Measurements from ENCODE around the gene CARD10.

Gene CARD10

GRCh38 chr22:37442537-37442936, 76.7 kb downstream of the CARD10 start:
- H3K36me3 ChIP-seq (ENCODE audit: control insufficient read depth, insufficient read depth, low read length): no peaks in the 10 kb centered on the region
- peaks cover 9% of the 10 kb centered on the region for H3K9me3 ChIP-seq (ENCODE audit: control insufficient read depth, low read length)
- 91% methylated on average over 1 to 2 of the region's 2 CpGs for WGBS, 2 experiments (ENCODE audit: insufficient coverage in 2 of 2)
- no peak overlapping the region for H3K27ac ChIP-seq (ENCODE audit: low read depth, low read length, severe bottlenecking)
- H3K4me3 ChIP-seq (ENCODE audit: extremely low read depth, insufficient read depth, low read length, poor library complexity, severe bottlenecking): no peak overlapping the region
- no peaks in the 10 kb centered on the region for H3K4me1 ChIP-seq (ENCODE audit: control insufficient read depth, insufficient read depth, low read length, poor library complexity, severe bottlenecking)

DNA sequence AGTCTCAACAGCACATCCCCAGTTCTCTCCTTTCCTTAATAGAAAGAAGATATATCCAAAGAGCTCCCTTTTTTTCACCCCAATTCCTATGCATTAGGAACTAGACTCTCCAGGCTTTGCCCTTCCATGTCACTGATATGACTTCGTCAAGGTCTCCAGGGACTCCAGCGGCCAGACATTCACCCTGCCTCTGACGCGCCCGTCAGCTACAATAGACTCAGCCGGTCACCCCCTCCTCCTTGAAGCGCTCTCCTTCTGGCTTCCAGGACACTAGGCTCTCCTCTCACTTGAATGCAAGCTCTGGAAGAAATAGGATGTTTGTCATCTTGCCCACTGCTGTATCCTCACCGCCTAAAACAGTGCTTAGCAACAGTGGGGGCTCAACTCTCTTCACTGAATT, 77.1 kb downstream of the CARD10 start:
- H3K9me3 ChIP-seq (ENCODE audit: control insufficient read depth, low read length): peaks cover 9% of the 10 kb centered on the region
- no peak overlapping the region for H3K27ac ChIP-seq (ENCODE audit: low read depth, low read length, severe bottlenecking)
- H3K4me1 ChIP-seq (ENCODE audit: control insufficient read depth, insufficient read depth, low read length, poor library complexity, severe bottlenecking): no peaks in the 10 kb centered on the region
- no peaks in the 10 kb centered on the region for H3K36me3 ChIP-seq (ENCODE audit: control insufficient read depth, insufficient read depth, low read length)
- WGBS, 2 experiments (ENCODE audit: insufficient coverage in 2 of 2): 86 to 98% methylated on average over 6 of the region's 8 CpGs
- H3K4me3 ChIP-seq (ENCODE audit: extremely low read depth, insufficient read depth, low read length, poor library complexity, severe bottlenecking): no peak overlapping the region

GRCh38 chr22:37440875-37441274, 78.3 kb downstream of the CARD10 start:
- H3K4me3 ChIP-seq (ENCODE audit: extremely low read depth, insufficient read depth, low read length, poor library complexity, severe bottlenecking): no peak overlapping the region
- H3K27ac ChIP-seq (ENCODE audit: low read depth, low read length, severe bottlenecking): no peak overlapping the region
- 91 to 92% methylated on average over 4 of the region's 4 CpGs for WGBS, 2 experiments (ENCODE audit: insufficient coverage in 2 of 2)
- peaks cover 9% of the 10 kb centered on the region for H3K9me3 ChIP-seq (ENCODE audit: control insufficient read depth, low read length)
- H3K36me3 ChIP-seq (ENCODE audit: control insufficient read depth, insufficient read depth, low read length): no peaks in the 10 kb centered on the region
- H3K4me1 ChIP-seq (ENCODE audit: control insufficient read depth, insufficient read depth, low read length, poor library complexity, severe bottlenecking): no peaks in the 10 kb centered on the region
